ENCODE results near the gene PMPCA. TPM values are rescaled to one million over a fixed set of nuclear protein-coding genes. Genes with fewer than 3 reads are reported as not detected.

PMPCA gene
- total RNA-seq, 4 donors from 2014 or later = 28.8 to 48.2 (median 39.0) TPM

GRCh38 chr9:136454026-136454796, 43.8 kb downstream of the PMPCA start:
- no peak for TF ChIP-seq CTCF (IDR thresholded peaks at IDR 0.05)
- TF ChIP-seq POLR2A (IDR thresholded peaks at IDR 0.05) = no peak
- Histone ChIP-seq H3K4me3 (replicated peaks in 1 of 3) (no peak overlapping the region), H3K27ac (no peak overlapping the region), H3K36me3 (peaks cover 76 to 86% of the 10 kb centered on the region in 2 donors), H3K27me3 (no peaks in the 10 kb centered on the region), H3K4me1 (no peaks in the 10 kb centered on the region), H3K9me3 (no peaks in the 10 kb centered on the region)
- DNase-seq = no peak
- WGBS, 2 donors = 94 to 96% methylated on average over 25 of the region's 25 CpGs
- intact Hi-C loops (cut with DNase I) = no loop called here

GRCh38 chr9:136455043-136456002, 44.9 kb downstream of the PMPCA start:
- WGBS, 2 donors = 92 to 94% methylated on average over 34 of the region's 43 CpGs
- no peaks in the 10 kb centered on the region for H3K4me1 ChIP-seq
- H3K27ac ChIP-seq = no peak overlapping the region
- no peaks in the 10 kb centered on the region for H3K9me3 ChIP-seq
- no peak for TF ChIP-seq POLR2A (IDR thresholded peaks at IDR 0.05)
- TF ChIP-seq CTCF (IDR thresholded peaks at IDR 0.05) = no peak
- peaks cover 81 to 88% of the 10 kb centered on the region in 2 donors for H3K36me3 ChIP-seq
- H3K27me3 ChIP-seq = no peaks in the 10 kb centered on the region
- DNase-seq = no peak
- H3K4me3 ChIP-seq (replicated peaks in 1 of 3) = no peak overlapping the region
- intact Hi-C loops (cut with DNase I) = no loop called here

GRCh38 chr9:136456258-136456657, 45.8 kb downstream of the PMPCA start:
- 91 to 94% methylated on average over 8 to 9 of the region's 9 CpGs for WGBS, 2 donors
- intact Hi-C loops (cut with DNase I) = no loop called here
- Histone ChIP-seq H3K36me3 (peaks cover 81 to 86% of the 10 kb centered on the region in 2 donors), H3K9me3 (no peaks in the 10 kb centered on the region), H3K27ac (no peak overlapping the region), H3K4me3 (replicated peaks in 1 of 3) (no peak overlapping the region), H3K4me1 (no peaks in the 10 kb centered on the region), H3K27me3 (no peaks in the 10 kb centered on the region)
- TF ChIP-seq CTCF (IDR thresholded peaks at IDR 0.05) (no peak), POLR2A (IDR thresholded peaks at IDR 0.05) (no peak)
- DNase-seq = no peak

- H3K4me1 ChIP-seq = no peaks in the 10 kb centered on the region
- DNase-seq = no peak
- 94 to 96% methylated on average over 12 to 24 of the region's 24 CpGs for WGBS, 2 donors
- H3K9me3 ChIP-seq = no peaks in the 10 kb centered on the region
- intact Hi-C loops (cut with DNase I) = no loop called here
- no peaks in the 10 kb centered on the region for H3K27me3 ChIP-seq
- no peak overlapping the region for H3K27ac ChIP-seq
- no peak overlapping the region for H3K4me3 ChIP-seq (replicated peaks in 1 of 3)
- H3K36me3 ChIP-seq = peaks cover 85 to 88% of the 10 kb centered on the region in 2 donors
- no peak for TF ChIP-seq CTCF (IDR thresholded peaks at IDR 0.05)
- TF ChIP-seq POLR2A (IDR thresholded peaks at IDR 0.05) = no peak
Observed at GRCh38 chr9:136457326-136457725, 46.9 kb downstream of the PMPCA start.
